ENCODE data around the gene KCNJ12.
"Not testable (repeated sequence)": the region's sequence is repeated elsewhere in the genome, so short reads cannot be mapped to it uniquely, and the experiment has no call there.

The KCNJ12 gene

DNA sequence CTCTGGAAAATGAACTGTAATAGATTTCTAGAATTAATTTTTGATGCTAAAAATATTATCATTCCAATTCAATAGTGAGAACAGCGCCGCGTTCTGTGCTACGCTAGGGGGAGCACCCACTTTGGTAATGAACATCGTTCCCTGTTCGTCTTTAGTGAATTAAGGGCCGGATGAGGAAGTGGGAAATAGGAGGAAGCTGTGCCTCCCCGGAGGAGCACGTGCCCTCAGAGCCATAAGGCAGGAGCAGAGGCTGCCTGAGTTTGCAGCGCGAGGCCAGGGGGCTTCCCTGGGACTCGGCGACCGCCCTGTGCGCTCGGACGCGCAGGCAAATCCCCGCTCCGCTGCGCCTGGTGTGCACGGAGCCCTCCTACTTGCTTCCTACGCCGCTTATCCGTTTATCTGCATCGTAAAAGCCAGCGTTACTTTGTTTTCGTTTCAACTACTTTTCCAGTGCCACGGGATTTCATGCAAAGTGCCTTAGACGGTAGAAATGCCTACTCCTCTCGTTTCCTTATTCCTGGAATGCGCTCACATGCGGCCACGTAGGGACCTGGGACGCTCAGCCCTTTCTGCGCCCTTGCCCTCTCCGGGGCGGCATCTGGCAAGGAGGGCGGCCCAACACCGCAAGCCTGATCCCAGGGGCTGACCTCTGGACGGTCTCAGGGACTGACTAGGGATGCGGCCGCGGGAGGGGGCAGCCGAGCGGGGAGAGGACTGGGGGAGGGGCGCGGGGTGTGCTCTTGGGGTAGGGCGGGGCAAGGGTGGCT lies 76.4 kb downstream of the KCNJ12 start:
- peak; percentile 72 for DNase-seq (ENCODE audit: low spot score)

DNA sequence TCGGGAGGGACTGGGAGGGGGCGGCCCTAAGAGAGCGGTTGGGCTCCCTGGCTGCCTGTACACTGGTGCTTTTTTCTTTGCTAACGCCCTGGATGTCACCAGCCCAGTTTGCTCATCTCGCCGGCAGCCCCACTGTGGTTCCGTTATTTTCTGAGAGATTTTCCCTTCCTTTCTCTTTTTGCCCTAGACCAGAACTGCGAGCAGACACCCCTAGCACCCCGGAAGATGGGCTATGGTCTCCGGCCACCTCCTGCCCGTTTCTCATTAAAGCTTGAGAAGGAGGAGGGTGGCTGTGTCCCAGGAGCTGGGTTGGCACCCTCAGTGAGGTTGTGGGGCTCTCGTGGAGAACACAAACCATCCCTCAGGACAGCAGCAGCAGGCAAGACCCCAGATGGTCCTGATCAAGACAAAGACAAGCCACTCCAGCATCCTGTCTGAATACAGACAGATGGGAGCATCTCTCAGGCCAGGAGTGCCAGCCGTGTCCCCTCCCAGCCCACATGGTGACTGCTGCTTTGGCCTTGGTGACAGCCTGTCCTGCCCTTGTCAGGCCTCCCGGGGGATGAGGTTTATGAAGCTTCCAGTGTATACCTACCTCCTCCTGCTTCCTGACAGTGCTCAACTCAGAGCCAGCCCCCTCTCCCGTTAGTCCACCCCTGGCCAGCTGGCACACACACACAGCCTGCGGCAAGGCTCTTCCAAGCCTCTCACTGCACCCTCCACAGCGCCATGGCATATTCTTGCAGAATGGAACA lies 77.2 kb downstream of the KCNJ12 start:
- DNase-seq (ENCODE audit: low spot score), result no peak

DNA sequence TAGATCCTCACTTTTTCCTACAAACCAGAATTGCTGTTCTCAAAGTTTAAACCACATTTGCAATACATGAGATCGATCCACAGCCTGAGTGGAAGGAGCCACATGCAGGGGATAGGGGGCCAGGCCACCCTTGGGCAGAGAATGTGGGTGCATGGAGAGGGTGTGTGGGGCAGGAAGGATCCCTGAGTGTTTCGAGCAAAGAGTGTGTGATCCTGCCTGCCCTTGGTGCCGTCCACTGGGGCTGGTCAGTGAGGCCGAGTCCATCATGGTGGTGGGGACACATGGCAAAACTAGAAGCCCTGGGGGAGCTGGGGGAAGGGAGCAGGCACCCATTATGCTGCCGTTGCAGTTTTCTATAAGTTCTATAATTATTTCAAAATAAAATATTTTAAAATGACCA lies 77.8 kb downstream of the KCNJ12 start:
- DNase-seq (ENCODE audit: low spot score), result not testable (repeated sequence)

DNA sequence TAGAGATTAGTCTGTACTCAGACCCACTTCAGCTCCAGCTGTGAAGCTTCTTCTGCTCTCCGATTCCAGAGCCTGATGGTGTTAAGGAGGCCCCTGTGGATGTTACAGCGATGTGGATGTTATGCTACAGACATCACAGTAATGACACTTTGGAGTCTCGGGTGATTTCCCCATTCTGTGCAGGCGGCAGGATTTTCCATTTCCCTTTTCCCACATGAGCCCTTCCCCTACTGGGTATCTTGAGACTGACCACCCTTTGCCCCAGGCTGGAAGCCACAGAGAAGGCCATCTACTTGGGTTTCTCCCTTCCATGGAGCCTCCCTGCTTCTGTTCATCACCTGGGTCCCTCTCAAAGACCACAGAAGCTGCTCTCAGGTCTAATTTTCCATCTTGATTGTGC lies 78.3 kb downstream of the KCNJ12 start:
- DNase-seq (ENCODE audit: low spot score), result no peak

DNA sequence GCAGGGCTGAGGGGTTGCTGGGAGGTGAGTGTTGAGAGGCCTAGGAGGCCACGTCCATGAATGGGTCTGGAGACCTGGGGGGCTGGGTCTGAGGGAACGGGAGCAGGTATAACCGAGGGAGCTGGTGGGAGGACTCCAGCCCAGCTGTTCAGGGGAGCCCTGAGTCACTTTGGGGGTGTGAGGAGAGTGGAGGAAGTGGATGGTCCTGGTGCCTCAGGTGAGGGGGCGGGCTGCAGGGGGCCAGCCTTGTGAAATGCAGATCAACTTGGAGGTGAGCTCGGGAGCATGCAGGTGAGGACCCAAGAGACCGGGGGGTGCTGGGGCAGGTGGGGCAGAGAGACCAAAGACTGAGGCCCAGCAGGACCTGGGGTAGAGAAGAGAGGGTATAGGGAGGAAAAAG lies 79.6 kb downstream of the KCNJ12 start:
- no peak for DNase-seq (ENCODE audit: low spot score)

DNA sequence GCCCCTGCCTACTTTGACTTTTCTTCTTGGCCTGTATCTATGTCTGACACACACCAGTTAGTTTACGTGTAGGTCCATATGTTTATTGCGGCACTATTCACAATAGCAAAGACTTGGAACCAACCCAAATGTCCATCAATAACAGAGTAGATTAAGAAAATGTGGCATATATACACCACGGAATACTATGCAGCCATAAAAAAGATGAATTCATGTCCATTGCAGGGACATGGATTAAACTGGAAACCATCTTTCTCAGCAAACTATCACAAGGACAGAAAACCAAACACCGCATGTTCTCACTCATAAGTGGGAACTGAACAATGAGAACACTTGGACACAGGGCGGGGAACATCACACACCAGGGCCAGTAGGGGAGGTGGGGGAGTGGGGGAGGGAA lies 80.3 kb downstream of the KCNJ12 start:
- DNase-seq (ENCODE audit: low spot score), result not testable (repeated sequence)

DNA sequence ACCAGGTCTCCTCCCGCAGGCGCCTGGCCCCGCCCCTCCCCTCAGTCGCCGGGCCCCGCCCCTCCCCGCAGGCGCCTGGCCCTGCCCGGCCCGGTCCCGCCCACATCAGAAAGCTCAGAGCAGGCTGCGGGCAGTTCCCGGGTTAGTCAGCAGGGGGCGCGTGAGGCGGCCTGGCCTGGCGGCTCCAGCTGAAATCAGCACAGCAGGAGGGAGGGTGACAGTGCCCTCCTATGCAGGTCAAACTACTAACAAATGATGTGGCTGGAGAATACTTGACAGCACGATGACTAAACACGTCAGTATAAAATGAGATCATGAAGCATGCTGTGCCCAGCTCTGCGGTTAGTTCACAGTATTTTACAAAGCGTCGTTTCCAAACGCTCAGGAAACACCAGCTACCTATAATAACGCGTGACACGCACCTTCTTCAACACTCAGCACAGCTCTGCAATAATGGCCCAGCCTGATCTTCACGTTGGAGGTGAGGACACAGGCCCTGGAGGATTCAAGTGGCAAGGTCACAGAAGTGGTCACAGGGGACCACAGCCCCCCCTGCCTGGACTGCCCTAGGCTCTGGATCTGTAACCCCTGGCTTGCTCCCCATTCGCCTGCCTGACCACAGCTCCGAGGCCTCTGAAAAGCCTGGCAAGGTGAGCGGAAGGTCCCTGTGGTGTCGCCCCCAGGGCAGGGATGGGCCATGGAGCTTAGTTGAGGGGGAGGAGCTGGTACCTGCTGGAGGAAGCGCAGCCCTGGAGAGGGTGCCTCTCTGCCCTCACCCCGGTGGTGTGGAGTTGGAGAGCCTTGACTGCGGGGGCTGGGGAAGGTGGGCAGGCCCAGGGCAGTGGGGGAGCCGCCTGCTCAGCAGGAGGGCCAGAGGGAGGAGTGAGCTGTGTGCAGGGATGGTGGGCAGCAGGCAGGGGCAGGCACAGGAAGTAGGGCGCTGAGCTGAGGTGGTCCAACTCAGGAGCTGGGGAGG lies 81.2 kb downstream of the KCNJ12 start:
- DNase-seq (ENCODE audit: low spot score), result peak; percentile 69

DNA sequence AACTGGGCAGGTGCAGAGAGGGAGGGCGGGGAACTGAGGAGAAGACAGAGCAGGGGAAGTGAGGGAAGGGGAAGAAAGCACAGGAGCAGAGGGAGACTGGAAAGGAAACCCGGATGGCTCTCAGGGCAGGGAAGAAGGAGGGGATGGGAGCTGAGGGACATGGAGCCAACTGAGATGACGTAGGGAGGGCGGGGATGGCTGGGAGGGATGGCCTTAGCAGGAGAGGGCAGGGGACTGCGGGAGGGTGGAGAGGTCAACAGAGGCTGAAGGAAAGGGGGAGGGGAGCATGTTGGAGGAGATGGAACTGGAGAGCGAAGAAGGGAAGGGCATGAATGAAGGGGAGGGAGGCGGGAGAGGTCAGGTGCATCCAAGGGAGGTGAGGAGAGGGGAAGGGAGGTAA lies 81.9 kb downstream of the KCNJ12 start:
- no peak for DNase-seq (ENCODE audit: low spot score)

DNA sequence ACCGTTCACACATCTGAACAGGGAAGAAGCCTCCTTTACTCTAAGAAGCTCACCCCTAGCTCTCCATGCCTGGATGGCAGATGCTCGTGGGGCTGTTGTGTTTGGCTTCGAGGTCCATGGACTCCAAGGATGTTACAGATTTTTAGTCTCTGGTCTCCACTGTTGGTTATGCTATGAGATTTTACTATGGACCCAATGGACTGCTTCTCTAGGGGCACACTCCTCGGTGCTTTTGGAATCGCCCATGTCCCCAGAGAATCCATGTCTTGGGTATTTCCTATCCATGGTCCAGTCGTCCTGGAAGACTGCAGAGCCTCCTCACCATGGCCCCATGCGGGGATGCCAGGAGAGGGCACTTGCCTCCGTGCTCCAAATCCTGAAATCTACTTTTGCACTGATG lies 83.4 kb downstream of the KCNJ12 start:
- DNase-seq (ENCODE audit: low spot score), result no peak

DNA sequence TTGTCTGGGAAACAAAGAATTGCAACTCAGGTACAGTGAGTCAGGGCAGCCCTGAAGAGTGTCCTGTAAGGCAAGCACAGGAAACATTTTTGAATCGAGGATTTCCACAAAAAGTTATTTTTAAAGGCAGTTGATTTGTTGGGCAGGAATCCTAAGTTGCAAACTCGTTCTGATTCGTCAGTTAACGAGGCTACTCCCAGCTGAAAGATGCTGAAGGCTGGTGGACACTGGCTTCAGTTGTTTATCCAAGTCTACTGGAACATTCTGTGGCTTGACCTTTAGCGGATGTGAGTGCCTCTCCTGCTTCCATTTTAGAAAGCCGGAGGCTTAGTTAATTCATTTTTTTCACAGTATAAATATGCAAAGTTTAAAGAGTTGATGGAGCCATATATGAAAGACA lies 84.2 kb downstream of the KCNJ12 start:
- no peak for DNase-seq (ENCODE audit: low spot score)

DNA sequence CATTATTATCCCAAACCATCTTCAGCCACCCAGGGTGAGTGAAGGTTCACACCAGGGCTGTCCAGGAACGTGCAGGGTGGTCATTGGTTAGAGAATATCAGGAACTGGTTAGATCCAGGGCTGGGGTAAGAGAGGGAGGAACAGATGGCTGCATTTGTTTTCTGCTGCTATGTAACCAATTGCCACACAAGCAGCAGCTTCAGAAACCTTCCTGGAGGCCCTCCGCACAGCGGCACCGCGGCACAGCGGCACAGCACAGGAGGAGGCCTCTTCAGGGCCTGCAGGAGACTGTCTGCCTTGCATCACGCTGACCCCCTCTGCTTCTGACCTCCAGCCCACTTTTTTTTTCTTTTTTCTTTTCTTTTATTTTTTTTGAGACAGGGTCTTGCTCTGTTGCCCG lies 86.1 kb downstream of the KCNJ12 start:
- DNase-seq (ENCODE audit: low spot score), result no peak

DNA sequence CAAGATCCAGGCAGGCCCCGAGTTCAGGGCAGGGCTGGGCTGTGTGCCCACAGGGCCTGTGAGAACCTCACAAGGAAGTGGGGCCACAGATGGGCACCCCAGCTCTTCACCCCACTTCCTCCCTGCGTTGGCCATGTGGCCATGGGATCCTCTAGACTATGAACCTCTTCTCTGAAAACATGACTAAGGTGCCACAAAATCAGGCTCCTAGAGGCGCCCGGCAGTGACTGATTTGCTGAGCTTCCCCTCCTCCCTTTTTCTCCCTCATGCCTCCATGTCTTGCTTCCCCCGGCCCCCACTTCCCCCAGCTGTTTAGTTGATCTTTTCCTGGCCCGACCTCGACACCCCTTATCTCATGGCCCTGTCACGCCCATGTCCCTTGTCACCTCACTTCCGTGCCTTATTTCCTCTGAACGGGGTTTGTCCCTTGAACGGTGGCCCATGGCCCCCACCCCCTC lies 87.1 kb downstream of the KCNJ12 start:
- no peak for DNase-seq (ENCODE audit: low spot score)

DNA sequence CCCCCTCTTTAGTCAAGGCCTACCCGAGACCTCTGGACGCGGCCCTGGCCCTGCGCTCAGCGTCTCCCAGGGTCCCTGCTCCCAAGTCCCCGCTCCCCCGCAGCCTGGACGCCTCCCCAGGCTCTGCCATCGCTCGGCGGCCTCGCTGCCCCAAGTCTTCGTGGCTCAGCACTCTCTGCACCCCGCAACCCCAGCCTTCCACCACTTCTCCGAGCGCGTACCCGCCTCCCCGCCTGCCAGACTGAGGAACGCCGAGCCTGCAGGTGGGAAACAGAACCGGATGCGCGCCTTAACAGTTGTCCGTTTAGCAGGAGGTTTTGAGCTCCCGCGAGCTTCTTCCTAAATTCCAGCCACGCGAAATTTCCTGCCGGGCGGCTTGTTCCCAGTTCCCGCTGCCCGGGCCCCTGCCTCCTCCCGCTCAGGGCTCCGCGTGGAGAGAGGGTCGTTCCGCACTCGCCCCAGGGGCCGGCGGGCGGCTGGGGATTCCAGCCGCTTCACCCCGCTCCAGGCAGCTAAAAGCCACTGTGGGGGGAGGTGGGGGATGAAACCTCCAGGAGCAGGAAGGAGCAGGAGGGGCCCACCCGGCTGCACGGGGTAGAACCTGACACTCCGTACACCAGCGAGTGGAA lies 87.7 kb downstream of the KCNJ12 start:
- no peak for DNase-seq (ENCODE audit: low spot score)

DNA sequence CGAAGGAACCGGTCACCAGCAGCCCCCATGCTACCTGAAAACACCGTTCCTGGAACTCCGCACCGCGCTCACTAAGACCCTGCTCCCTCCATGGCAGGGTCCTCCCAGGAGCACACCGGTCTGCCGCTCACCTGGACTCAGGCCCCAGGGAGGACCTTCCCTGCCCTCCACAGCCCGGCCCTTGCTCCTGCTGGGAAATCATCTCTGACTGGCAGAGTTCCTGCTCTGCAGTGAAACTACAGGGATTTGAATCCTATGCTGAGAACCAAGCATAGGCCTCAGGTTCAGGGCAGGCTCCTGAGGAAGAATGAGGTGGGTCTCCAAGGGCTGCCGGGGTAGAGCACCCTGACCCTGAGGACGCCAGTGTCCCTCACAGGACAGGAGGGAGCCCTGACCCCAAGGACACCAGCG lies 88.5 kb downstream of the KCNJ12 start:
- DNase-seq (ENCODE audit: low spot score), result no peak

DNA sequence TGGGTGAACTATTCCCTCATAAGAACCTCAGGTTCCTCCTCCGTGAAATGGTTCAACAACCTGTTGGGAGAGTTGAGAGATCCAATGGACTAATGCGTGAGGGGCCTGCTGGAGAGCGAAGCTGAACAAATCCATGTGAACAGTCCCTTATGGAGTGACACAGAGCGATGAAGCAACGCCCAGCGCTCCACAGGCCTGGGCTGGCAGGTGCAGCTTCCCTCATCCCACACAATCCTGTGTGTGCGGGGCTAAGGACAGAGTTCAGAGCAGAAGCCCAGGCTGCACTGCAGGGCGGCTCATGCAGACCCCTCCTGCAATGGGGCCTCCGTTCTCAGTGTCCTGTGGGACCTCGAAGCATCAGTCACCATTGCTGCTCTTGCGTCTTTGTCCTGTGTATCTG lies 90.4 kb downstream of the KCNJ12 start:
- no peak for DNase-seq (ENCODE audit: low spot score)

DNA sequence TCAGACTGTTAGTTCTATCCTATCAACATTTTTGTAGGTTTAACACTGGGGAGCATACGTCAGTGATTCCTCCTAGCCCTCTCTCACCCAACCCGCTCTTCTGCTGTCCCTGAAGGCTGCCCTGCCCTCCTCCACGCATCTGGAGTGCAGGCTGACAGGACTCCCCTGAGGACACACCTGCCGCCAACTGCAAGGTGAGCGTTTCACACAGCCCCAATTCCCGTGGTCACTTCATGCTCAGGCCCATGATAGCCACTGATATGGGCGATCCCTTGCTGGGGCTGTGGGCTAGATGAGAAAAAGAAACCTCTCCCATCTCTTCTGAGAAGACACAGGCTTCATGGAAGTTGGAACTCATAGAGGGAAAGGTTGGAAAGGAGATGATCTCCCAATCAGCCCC lies 91.0 kb downstream of the KCNJ12 start:
- DNase-seq (ENCODE audit: low spot score), result no peak

DNA sequence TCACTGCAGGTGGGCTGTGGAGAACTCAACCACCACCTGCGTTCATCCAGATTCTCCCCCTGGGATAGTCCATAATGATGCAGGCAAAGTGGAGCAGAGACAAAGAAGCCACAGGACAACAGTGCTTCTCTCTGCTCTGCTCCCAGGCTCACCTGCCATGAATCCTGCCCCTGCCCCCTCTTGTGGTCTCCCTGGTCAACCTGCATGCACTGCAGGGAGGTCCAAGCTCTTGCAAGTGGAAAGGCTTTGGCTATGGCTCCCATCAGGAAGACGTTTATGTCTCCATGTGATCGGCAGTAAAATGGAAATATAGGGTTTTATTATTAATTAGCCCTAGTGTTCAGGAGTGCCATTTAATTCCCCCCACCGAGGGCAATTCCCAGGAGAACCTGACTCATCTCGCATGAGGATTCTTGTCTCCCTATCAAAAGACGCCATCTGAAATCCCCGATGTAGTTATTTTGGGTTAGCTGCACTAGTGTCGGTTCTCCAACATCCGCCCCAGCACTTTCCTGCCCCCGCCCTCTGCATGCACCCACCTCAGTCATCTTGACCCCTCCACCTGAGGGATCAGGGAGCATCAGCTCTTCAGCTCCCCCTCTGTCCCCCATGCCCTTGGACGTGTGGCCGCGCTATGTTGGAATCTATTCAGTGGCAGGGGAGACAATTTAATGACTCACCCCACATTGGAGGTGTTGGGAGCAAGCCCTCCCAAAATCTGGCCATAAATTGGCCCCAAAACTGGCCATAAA lies 91.8 kb downstream of the KCNJ12 start:
- no peak for DNase-seq (ENCODE audit: low spot score)

All from globus pallidus (tissue), 1 donor.